K562 (cell line): ENCODE results near the gene ELP1. TPM values are rescaled to one million over a fixed set of nuclear protein-coding genes. Genes with fewer than 3 reads are reported as not detected.

ENCODE experiments used
- CREB1 ChIP-seq, 2 experiments: sonication (generic) in 1 of 2; formaldehyde crosslinking in 1 of 2; IDR thresholded peaks; 2 replicates each; pipeline versions ENCODE4 v1.6.1 to v1.8.0; 2012 to 2022; ENCODE audit warnings: inconsistent platforms in 1 of 2, mild to moderate bottlenecking in 1 of 2, missing genetic modification reagents in 1 of 2, moderate library complexity in 1 of 2
- E2F3 ChIP-seq: fragments of 250-450 bp; sonication (Bioruptor Pico); IDR thresholded peaks from 2 replicates; pipeline ENCODE4 v1.4.0; 2020; ENCODE audit warnings: mild to moderate bottlenecking
- HOMEZ ChIP-seq: fragments of 250-450 bp; sonication (Bioruptor Pico); IDR thresholded peaks from 2 replicates; pipeline ENCODE4 v1.4.0; 2020; ENCODE audit warnings: mild to moderate bottlenecking, moderate library complexity
- NR3C1 ChIP-seq: sonication (generic); formaldehyde crosslinking; IDR thresholded peaks from 2 replicates; pipeline ENCODE4 v1.8.1; 2022; ENCODE audit warnings: missing genetic modification reagents
- SMC3 ChIP-seq: conservative IDR thresholded peaks from 2 replicates; pipeline ENCODE4 v1.6.1; 2011; ENCODE audit warnings: low read depth, low read length, improper control_type of control experiment; ENCODE audit not compliant: insufficient read depth
- TRIM28 ChIP-seq: fragments of 450-650 bp; IDR thresholded peaks from 2 replicates; pipeline ENCODE4 v1.6.1; 2017
- ZNF639 ChIP-seq, 2 experiments: fragments of 200-800 bp in 1 of 2; sonication (Bioruptor generic) in 1 of 2; sonication (generic) in 1 of 2; formaldehyde crosslinking in 1 of 2; IDR thresholded peaks in 1 of 2; conservative IDR thresholded peaks in 1 of 2; 2 replicates each; pipeline versions ENCODE4 v1.5.0 to v1.6.1; 2016 to 2020; ENCODE audit warnings: missing compliant biosample characterization in 1 of 2, missing genetic modification characterization in 1 of 2, missing genetic modification reagents in 1 of 2
- polyA plus RNA-seq, 8 experiments: library from polyadenylated mRNA; depleted of rRNA in 4 of 8; stranded (reverse) in 5 of 8; unstranded in 3 of 8; fragments of >200 nt; fragmentation: Nextera tagmentation in 2 of 8; fragmentation: Illumina TruSeq in 1 of 8; extraction: Ambion mirVana in 2 of 8; extraction: Trizol in 1 of 8; gene quantifications; 2 replicates each; pipeline versions ENCODE4 v1.2.1 to v1.2.3, GENCODE V29; 2011 to 2014; ENCODE audit warnings: inconsistent platforms in 1 of 8, missing spikeins in 1 of 8
- total RNA-seq, 7 experiments: library from RNA; depleted of rRNA in 6 of 7; stranded (reverse); fragments of >200 nt in 6 of 7; fragmentation: Illumina TruSeq in 2 of 7; extraction: Trizol in 2 of 7; gene quantifications; 2 replicates each; pipeline versions ENCODE4 v1.2.1 to v1.2.3, GENCODE V29; 2011 to 2021; ENCODE audit warnings: low replicate concordance in 1 of 7

ELP1 gene
- total and polyA plus RNA-seq, 9 of the 15 experiments (the other 6 are each of a cell fraction or from before 2014, with no cell fraction given): 17.0 to 48.6 (median 39.7) TPM

GRCh38 chr9:108933718-108934322 is at the start of gene ELP1 (continued):
- TF ChIP-seq HOMEZ (CRISPR knock-in tag): no peak
- TF ChIP-seq ZNF639 (CRISPR knock-in tag; conservative IDR thresholded peaks at IDR 0.05 in 1 of 2, IDR thresholded peaks at IDR 0.05 in 1 of 2): peak in 1 of 2 experiments; percentile 84; a peak in 2 of 4 replicates
- TF ChIP-seq TRIM28: peak; percentile 69; the same call in 1 of the 2 replicates
- TF ChIP-seq SMC3: peak; percentile 35; the same call in 1 of the 2 replicates
- peak; percentile 97 for TF ChIP-seq CREB1 (IDR thresholded peaks at IDR 0.05)
- TF ChIP-seq CREB1 (CRISPR knock-in tag; IDR thresholded peaks at IDR 0.05): peak; percentile 98
- TF ChIP-seq NR3C1 (CRISPR knock-in tag): no peak
- peak; percentile 68; the same call in 1 of the 2 replicates for TF ChIP-seq E2F3 (CRISPR knock-in tag)
- TF ChIP-seq, all 486 proteins: peak for 142
